GM10847 (cell line): ENCODE results near the gene LRIG3.

Experiments
- POLR2A ChIP-seq: IDR thresholded peaks from 2 replicates; pipeline ENCODE4 v1.6.1; 2011; ENCODE audit not compliant: insufficient read length; ENCODE audit errors: extremely low read depth

LRIG3 gene, protein sequence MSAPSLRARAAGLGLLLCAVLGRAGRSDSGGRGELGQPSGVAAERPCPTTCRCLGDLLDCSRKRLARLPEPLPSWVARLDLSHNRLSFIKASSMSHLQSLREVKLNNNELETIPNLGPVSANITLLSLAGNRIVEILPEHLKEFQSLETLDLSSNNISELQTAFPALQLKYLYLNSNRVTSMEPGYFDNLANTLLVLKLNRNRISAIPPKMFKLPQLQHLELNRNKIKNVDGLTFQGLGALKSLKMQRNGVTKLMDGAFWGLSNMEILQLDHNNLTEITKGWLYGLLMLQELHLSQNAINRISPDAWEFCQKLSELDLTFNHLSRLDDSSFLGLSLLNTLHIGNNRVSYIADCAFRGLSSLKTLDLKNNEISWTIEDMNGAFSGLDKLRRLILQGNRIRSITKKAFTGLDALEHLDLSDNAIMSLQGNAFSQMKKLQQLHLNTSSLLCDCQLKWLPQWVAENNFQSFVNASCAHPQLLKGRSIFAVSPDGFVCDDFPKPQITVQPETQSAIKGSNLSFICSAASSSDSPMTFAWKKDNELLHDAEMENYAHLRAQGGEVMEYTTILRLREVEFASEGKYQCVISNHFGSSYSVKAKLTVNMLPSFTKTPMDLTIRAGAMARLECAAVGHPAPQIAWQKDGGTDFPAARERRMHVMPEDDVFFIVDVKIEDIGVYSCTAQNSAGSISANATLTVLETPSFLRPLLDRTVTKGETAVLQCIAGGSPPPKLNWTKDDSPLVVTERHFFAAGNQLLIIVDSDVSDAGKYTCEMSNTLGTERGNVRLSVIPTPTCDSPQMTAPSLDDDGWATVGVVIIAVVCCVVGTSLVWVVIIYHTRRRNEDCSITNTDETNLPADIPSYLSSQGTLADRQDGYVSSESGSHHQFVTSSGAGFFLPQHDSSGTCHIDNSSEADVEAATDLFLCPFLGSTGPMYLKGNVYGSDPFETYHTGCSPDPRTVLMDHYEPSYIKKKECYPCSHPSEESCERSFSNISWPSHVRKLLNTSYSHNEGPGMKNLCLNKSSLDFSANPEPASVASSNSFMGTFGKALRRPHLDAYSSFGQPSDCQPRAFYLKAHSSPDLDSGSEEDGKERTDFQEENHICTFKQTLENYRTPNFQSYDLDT

DNA sequence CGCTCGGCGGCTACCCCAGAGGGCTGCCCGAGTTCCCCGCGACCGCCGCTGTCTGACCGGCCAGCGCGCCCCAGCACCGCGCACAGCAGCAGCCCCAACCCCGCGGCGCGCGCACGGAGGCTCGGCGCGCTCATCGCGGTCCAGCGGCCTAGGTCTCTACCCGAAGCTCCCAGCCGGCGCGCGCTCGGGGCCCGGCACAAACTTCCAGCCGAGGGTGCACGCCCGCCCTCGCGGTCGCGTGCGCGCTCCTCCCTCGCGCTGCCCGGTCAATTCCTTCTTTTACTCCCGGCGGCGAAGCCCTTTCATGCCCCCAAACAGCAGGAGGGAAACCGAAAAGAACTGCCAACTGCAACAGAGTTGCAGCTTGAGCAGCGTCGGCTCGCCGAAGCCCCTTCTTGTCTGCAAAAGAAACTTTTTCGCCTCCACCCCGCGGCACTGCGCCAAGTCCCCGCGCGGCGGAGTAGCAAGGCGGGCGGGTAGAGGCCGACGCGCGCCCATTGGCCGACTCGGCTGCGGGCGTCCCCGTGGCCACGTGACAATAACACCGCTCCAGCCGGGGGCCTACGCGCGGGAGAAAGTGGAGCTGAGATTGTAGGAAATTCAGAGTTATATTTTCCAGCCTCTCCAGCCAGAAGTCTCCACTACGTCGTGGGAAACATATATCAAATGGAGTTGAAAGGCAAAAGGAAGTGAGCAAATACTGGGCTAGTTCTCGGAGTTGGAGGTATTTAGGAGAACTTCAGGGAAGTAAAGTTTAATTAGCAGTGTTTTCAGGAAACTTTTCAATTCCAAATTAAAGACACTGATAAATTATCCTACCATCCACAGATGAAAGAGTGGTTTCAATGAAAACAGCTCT is at the start of gene LRIG3:
Gene LRIG3, minus strand, starts transcription at position 403 of the 859 bp plus-strand sequence. Its CDS starts 269 bp downstream, at position 134.
- TF ChIP-seq POLR2A = no peak

GRCh38 chr12:58969237-58969636 is 48.9 kb upstream of the LRIG3 start:
- TF ChIP-seq POLR2A = no peak

GRCh38 chr12:58967561-58967960 is 47.3 kb upstream of the LRIG3 start:
- no peak for TF ChIP-seq POLR2A

DNA sequence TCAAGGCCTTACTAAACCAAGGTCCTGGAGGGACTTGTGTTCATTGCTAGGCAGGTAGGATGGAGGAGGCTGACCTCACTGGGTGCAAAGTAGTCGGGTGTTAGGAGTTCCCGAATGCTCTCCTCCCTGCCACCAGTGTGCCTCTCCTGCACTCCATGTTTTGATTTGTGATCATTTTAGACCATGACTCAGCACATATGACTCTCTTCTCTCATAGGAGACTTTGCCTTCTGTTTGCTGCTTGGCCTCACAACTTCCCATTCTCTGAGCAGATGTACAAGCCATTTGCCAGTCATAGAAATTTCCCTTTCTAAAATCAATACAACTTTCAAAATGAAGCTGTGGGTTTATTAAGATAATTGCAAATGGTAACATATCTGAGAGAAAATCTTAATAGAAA is 46.6 kb upstream of the LRIG3 start:
- no peak for TF ChIP-seq POLR2A

DNA sequence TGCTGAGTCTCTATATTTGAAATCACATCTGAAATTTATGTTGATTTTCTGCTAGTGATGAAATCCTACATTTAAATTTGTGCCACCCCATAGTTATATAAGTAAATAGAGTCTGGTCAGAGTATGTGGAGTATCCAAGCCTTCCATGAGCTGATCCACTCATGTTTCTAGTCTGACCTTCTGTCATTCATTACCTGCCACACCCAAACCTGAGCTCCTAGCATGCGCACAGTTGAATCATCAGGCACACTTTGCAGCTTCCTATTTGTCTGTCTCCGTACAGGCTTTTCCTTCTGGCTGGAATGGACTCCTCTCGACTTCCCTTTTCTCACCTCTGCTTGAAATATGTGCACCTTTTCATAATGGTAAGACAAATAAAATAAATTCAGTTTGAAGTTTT is 45.3 kb upstream of the LRIG3 start:
- TF ChIP-seq POLR2A = no peak

- TF ChIP-seq POLR2A = no peak
Measured at GRCh38 chr12:58963844-58964243, 43.5 kb upstream of the LRIG3 start.

DNA sequence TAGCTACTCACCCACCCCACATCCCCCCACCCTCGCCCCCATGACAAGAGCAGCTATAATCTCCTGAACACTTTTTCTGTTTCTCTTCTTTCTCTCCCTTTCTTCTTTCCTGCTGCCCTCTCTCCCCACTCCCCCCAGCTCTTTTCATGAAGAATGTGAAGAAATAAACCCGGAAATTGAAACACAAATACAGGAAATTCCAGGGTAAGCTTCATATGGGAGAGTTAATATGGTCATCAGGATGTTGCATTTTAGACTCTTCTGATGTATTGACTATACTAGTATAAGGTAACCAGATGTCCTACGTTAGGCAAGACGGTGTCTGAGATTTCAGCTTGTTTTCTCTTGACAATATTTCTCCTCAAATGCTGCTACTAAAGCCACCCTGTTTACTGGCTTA is 41.6 kb upstream of the LRIG3 start:
- no peak for TF ChIP-seq POLR2A

DNA sequence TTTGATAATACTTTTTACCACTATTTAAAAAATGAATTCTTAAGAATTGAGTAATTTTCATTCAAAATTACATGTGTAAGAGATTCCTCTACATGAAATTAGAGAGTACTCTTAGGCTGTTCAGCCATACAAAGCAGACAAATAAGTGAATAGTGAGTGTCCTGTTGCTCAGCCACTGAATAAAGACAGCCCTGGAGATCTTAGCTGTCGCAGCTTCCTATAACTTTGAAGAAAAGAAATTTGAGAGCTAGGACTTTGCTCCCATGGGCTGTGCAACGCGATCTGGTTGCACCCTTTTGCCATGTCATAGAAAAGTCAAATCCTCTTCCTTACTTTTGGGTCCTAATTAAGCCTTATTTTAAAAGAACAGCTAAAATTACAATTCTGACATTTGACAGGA is 40.9 kb upstream of the LRIG3 start:
- no peak for TF ChIP-seq POLR2A

GRCh38 chr12:58959639-58960300 is 39.5 kb upstream of the LRIG3 start:
- TF ChIP-seq POLR2A = no peak

DNA sequence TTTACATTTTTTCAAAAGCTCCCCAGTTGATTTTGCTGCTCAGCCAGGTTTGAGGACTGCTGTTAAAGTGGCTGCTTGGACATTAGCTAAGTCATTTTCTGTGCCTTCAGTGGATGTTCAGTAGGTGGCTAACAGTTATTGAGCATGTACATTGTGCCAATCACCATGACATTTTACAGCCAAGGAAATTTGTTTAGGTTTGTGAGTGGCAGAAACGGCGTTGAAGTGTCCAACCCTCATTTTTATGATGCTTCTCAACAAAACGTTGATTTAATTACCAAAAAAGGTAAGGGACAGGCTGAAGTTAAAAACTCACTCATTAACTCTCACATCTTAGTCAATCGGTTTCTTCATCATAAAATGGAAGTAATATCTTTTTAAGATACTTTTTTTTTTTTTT is 37.0 kb upstream of the LRIG3 start:
- TF ChIP-seq POLR2A = no peak

DNA sequence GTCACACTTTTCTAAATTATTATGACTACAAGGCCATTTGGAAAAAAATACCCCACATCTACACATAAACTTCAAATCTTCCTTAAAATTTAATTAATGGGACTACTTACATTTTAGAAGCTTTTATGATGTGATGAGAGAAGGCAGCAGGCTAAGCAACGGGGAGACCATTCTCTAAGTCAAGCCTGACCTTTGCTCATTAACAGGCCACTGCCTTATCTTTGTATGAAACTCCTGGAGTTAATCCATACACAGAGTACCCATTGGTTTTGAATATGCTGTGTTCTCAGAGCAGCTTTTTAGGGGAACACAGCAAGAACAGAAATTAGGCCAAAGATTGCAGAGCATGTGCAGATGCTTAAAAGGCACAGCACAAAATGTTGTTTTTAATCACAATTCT is 35.5 kb upstream of the LRIG3 start:
- TF ChIP-seq POLR2A = no peak

- no peak for TF ChIP-seq POLR2A
Measured at GRCh38 chr12:58954002-58954401, 33.7 kb upstream of the LRIG3 start.

GRCh38 chr12:58950739-58951100 is 30.4 kb upstream of the LRIG3 start:
- TF ChIP-seq POLR2A = no peak

- TF ChIP-seq POLR2A = no peak
Measured at GRCh38 chr12:58943079-58943478, 22.8 kb upstream of the LRIG3 start.

- no peak for TF ChIP-seq POLR2A
Measured at GRCh38 chr12:58942345-58942744, 22.0 kb upstream of the LRIG3 start.
